IMR-90 (cell line): ENCODE results near the gene EPB41L3. TPM values are rescaled to one million over a fixed set of nuclear protein-coding genes. Genes with fewer than 3 reads are reported as not detected.

Experiments
- ATAC-seq: fragments of 200-7000 bp; cut with Tn5 transposase; 2 replicates; pipeline ENCODE4 v1.9.1; 2020; ENCODE audit warnings: low read depth, mild to moderate bottlenecking, moderate library complexity
- BruUV-seq: library from RNA; stranded (reverse); fragments of 400-500 nt; replicated peaks from 2 replicates; lab custom pipeline; 2021; lab: Mats Ljungman, UMichigan
- CTCF ChIA-PET: fragments of 300-600 bp; formaldehyde crosslinking; extraction: SDS; loops from one replicate; lab custom pipeline; 2021; ENCODE audit warnings: antibody characterized with exemption; lab: Yijun Ruan, JAX
- POLR2A ChIA-PET: fragments of 300-600 bp; sonication (Branson Sonifier 250); formaldehyde crosslinking; loops from one replicate; lab custom pipeline; 2022; ENCODE audit warnings: antibody characterized with exemption; ENCODE audit not compliant: unreplicated experiment; lab: Charles Lee
- DNase-seq: peaks from one replicate; pipeline ENCODE4 v3.0.0; 2013
- H2AFZ ChIP-seq: replicated peaks from 2 replicates; pipeline ENCODE3; 2013; ENCODE audit warnings: low read length, mild to moderate bottlenecking; ENCODE audit not compliant: poor library complexity
- H2AK5ac ChIP-seq: 2 replicates; pipeline ENCODE4 v1.6.1; 2013; ENCODE audit warnings: low read depth, low read length, inconsistent platforms
- H2AK9ac ChIP-seq: replicated peaks from 2 replicates; pipeline ENCODE3; 2013; ENCODE audit warnings: mild to moderate bottlenecking, low read depth, low read length, moderate library complexity; ENCODE audit not compliant: poor library complexity
- H2BK120ac ChIP-seq: 2 replicates; pipeline ENCODE4 v1.6.1; 2013; ENCODE audit warnings: low read depth, low read length, inconsistent platforms
- H2BK15ac ChIP-seq: 3 replicates; pipeline ENCODE4 v1.6.1; 2013; ENCODE audit warnings: low read depth, low read length, inconsistent platforms
- H2BK20ac ChIP-seq: 2 replicates; pipeline ENCODE4 v1.6.1; 2013; ENCODE audit warnings: low read depth, mild to moderate bottlenecking, inconsistent platforms, low read length, moderate library complexity
- H2BK5ac ChIP-seq: 2 replicates; pipeline ENCODE4 v1.6.1; 2013; ENCODE audit warnings: mild to moderate bottlenecking, low read depth, low read length, inconsistent platforms; ENCODE audit not compliant: poor library complexity, severe bottlenecking
- H3K14ac ChIP-seq: replicated peaks from 2 replicates; pipeline ENCODE4 v1.6.1; 2013; ENCODE audit warnings: low read depth, low read length, inconsistent platforms
- H3K18ac ChIP-seq: 2 replicates; pipeline ENCODE4 v1.6.1; 2013; ENCODE audit warnings: low read depth, low read length, control low read depth
- H3K23ac ChIP-seq: 2 replicates; pipeline ENCODE4 v1.6.1; 2013; ENCODE audit warnings: low read depth, low read length, inconsistent platforms
- H3K27ac ChIP-seq: 2 replicates; pipeline ENCODE4 v1.5.1; 2013; ENCODE audit warnings: mild to moderate bottlenecking, control low read depth, low read length; ENCODE audit not compliant: insufficient read depth
- H3K27me3 ChIP-seq: 2 replicates; pipeline ENCODE4 v1.6.1; 2013; ENCODE audit warnings: low read length; ENCODE audit not compliant: control insufficient read depth, insufficient read depth
- H3K36me3 ChIP-seq: 2 replicates; pipeline ENCODE4 v1.6.1; 2013; ENCODE audit warnings: low read length, mixed read lengths; ENCODE audit not compliant: control insufficient read depth, insufficient read depth
- H3K4ac ChIP-seq: 2 replicates; pipeline ENCODE4 v1.6.1; 2013; ENCODE audit warnings: low read depth, low read length, inconsistent platforms
- H3K4me1 ChIP-seq: 2 replicates; pipeline ENCODE4 v1.6.1; 2013; ENCODE audit warnings: low read length, mixed read lengths; ENCODE audit not compliant: control insufficient read depth, insufficient read depth
- H3K4me2 ChIP-seq: 2 replicates; pipeline ENCODE4 v1.6.1; 2013; ENCODE audit warnings: low read depth, mild to moderate bottlenecking, control low read depth, low read length, moderate library complexity
- H3K4me3 ChIP-seq: 2 replicates; pipeline ENCODE4 v1.5.1; 2013; ENCODE audit warnings: low read depth, mild to moderate bottlenecking, control low read depth, low read length, moderate library complexity; ENCODE audit not compliant: insufficient read depth
- H3K56ac ChIP-seq: 2 replicates; pipeline ENCODE4 v1.6.1; 2013; ENCODE audit warnings: low read length, inconsistent platforms; ENCODE audit not compliant: insufficient read depth; ENCODE audit errors: extremely low read depth
- H3K79me1 ChIP-seq, 2 experiments: 2 replicates each; pipeline ENCODE4 v1.6.1; 2013; ENCODE audit warnings: low read length in 2 of 2, inconsistent platforms in 1 of 2, low read depth in 1 of 2
- H3K9ac ChIP-seq: 2 replicates; pipeline ENCODE4 v1.6.1; 2013; ENCODE audit warnings: low read depth, low read length, control low read depth
- H3K9me1 ChIP-seq: 2 replicates; pipeline ENCODE4 v1.6.1; 2013; ENCODE audit warnings: low read length, inconsistent platforms; ENCODE audit not compliant: insufficient read depth
- H3K9me3 ChIP-seq: 2 replicates; pipeline ENCODE4 v1.6.1; 2013; ENCODE audit warnings: low read length; ENCODE audit not compliant: control insufficient read depth, insufficient read depth
- H4K20me1 ChIP-seq: 2 replicates; pipeline ENCODE4 v1.6.1; 2013; ENCODE audit warnings: low read length, inconsistent platforms; ENCODE audit not compliant: insufficient read depth
- H4K5ac ChIP-seq: 2 replicates; pipeline ENCODE4 v1.6.1; 2013; ENCODE audit warnings: mild to moderate bottlenecking, low read depth, low read length, control low read depth
- H4K8ac ChIP-seq, 2 experiments: 2 replicates each; pipeline ENCODE4 v1.6.1; 2013; ENCODE audit warnings: low read depth in 2 of 2, low read length in 2 of 2, control low read depth in 1 of 2, inconsistent platforms in 1 of 2
- H4K91ac ChIP-seq: 2 replicates; pipeline ENCODE4 v1.6.1; 2013; ENCODE audit warnings: low read depth, low read length, inconsistent platforms; ENCODE audit not compliant: insufficient read depth
- BHLHE40 ChIP-seq: fragments of 150-350 bp; IDR thresholded peaks from 2 replicates; pipeline ENCODE4 v1.6.1; 2016; ENCODE audit warnings: mild to moderate bottlenecking, low read depth, low read length
- RAD21 ChIP-seq: IDR thresholded peaks from 2 replicates; pipeline ENCODE4 v1.6.1; 2012; ENCODE audit warnings: low read length, improper control_type of control experiment
- RCOR1 ChIP-seq: IDR thresholded peaks from 2 replicates; pipeline ENCODE4 v1.6.1; 2012; ENCODE audit warnings: mild to moderate bottlenecking, low read length, improper control_type of control experiment; ENCODE audit not compliant: insufficient replicate concordance
- WGBS, 2 experiments: methylation state at CpG; one replicate each; pipeline versions ENCODE4 v1.1.5 to v1.1.7; 2013; ENCODE audit warnings: missing lambda C conversion rate in 2 of 2; ENCODE audit not compliant: insufficient read length in 1 of 2; ENCODE audit errors: extremely low coverage in 2 of 2; 5-methylcytosine and 5-hydroxymethylcytosine counted together
- dilution Hi-C: fragments of 300-500 bp; cut with HindIII; formaldehyde crosslinking; loops from one replicate; pipeline ENCODE4 v1.14.3; 2018; ENCODE audit warnings: low sequenced_read_pairs; ENCODE audit not compliant: unreplicated experiment
- in situ Hi-C: fragments of 300-500 bp; cut with MboI; formaldehyde crosslinking; loops from 3 replicates; pipeline ENCODE4 v1.14.3; 2019; ENCODE audit warnings: low sequenced_read_pairs, inconsistent platforms, mixed read lengths
- intact Hi-C: fragments of 100-400 bp; cut with micrococcal nuclease; formaldehyde crosslinking; loops from 2 replicates; pipeline ENCODE4 v1.10.0; 2022
- polyA plus RNA-seq, 3 experiments: library from polyadenylated mRNA; depleted of rRNA; stranded (reverse); fragments of >200 nt; gene quantifications; 2 replicates each; pipeline ENCODE4 v1.2.3, GENCODE V29; 2012; ENCODE audit warnings: low replicate concordance in 1 of 3
- total RNA-seq: library from RNA; depleted of rRNA; stranded (reverse); fragments of >200 nt; gene quantifications from 2 replicates; pipeline ENCODE4 v1.2.3, GENCODE V29; 2012

EPB41L3 gene
- total and polyA plus RNA-seq, 2 of the 4 experiments (the other 2 are of a cell fraction) = 36.6 to 70.3 TPM

DNA sequence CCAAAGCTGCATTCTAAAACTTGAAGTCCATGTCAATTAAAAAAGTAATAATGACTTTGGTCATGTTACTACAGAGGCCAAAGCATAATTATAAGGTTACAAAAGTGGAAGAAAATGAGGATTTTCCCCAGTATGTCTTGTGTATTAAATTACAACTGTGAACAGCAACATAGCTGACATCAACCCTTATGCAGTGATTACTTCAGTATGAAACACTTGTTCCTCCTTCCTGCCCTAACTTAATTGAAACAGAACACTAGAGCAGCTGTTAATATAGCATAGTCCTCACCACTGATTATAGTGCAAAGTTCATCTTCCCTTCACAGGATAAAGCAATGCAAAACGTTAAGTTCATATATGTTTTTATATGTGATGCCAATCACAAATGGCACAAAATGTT is 29.9 kb downstream of the EPB41L3 start:
- no CpG with 5 or more reads among the region's 1 CpG for WGBS, 2 experiments
- intact Hi-C loops = no loop called here
- peaks cover 30% of the 10 kb centered on the region; the same call in 1 of the 2 replicates for H4K20me1 ChIP-seq
- no peak for TF ChIP-seq RCOR1
- TF ChIP-seq RAD21 = no peak
- no peak for TF ChIP-seq BHLHE40
- peaks cover 12% of the 10 kb centered on the region for H3K4me1 ChIP-seq
- dilution Hi-C loops = no loop called here
- H2BK5ac ChIP-seq = no peak overlapping the region
- H3K9me1 ChIP-seq = peaks cover 4% of the 10 kb centered on the region; the same call in 1 of the 2 replicates
- H3K79me1 ChIP-seq = peaks cover 0 to 62% of the 10 kb centered on the region in 2 experiments; a peak in 3 of 4 replicates
- ATAC-seq = no peak
- in situ Hi-C loops = no loop called here
- H3K4ac ChIP-seq = no peak overlapping the region
- no peaks in the 10 kb centered on the region for H3K9me3 ChIP-seq
- no peak overlapping the region for H3K9ac ChIP-seq
- no peak overlapping the region for H3K4me3 ChIP-seq
- DNase-seq = no peak
- no peak overlapping the region for H3K18ac ChIP-seq
- no peak overlapping the region for H2BK20ac ChIP-seq
- no peak overlapping the region for H3K56ac ChIP-seq
- no peak overlapping the region for H2AFZ ChIP-seq
- no peak overlapping the region for H4K91ac ChIP-seq
- H2BK120ac ChIP-seq = no peak overlapping the region
- no TSS peak for BruUV-seq
- H3K14ac ChIP-seq = no peak overlapping the region
- H2AK5ac ChIP-seq = no peak overlapping the region
- H4K5ac ChIP-seq = no peak overlapping the region
- POLR2A ChIA-PET = no interaction called here
- H4K8ac ChIP-seq = no peak overlapping the region
- no peaks in the 10 kb centered on the region for H3K36me3 ChIP-seq
- CTCF ChIA-PET = no interaction called here
- H3K27me3 ChIP-seq = no peaks in the 10 kb centered on the region
- H3K27ac ChIP-seq = no peak overlapping the region
- no peak overlapping the region for H2BK15ac ChIP-seq
- no peak overlapping the region for H2AK9ac ChIP-seq
- H3K23ac ChIP-seq = no peak overlapping the region
- no peak overlapping the region for H3K4me2 ChIP-seq
